ENCODE measurements around the gene WDTC1. TPM values are rescaled to one million over a fixed set of nuclear protein-coding genes. Genes with fewer than 3 reads are reported as not detected.

WDTC1 gene
- total and polyA plus RNA-seq, 4 donors: 4.6 to 25.0 (median 19.6) TPM

DNA sequence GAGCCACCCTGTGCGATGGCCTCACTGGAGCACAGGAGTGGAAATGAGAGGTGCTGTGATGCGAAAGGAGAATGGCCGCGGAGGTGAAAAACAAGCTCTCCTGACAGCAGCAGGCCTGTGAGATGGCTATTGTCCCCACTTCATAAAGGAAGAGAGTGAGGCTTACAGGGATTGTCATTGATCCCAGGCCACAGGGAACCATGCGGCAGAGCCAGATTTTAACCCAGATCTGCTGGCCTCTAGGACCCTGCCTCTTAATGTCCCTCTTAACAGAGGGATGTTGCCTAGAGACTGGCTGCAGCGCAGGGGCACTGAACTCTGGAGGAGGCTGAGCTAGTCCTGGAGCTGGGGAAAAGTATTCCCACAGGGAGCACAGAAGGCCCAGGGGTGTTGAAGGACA lies 104.3 kb downstream of the WDTC1 start:
- WGBS: 96% methylated on average over 6 of the region's 6 CpGs

More for the DNA sequence above, 104.3 kb downstream of the WDTC1 start:
- no peak overlapping the region for H3K9ac ChIP-seq (ENCODE audit: low read depth in 1 of 2, low read length in 2 of 2)
- no peak for DNase-seq (ENCODE audit: low spot score)
- H3K4me1 ChIP-seq (ENCODE audit: control insufficient read depth in 4 of 4, insufficient read depth in 4 of 4, low read length in 3 of 4): no peaks in the 10 kb centered on the region
- no peak overlapping the region for H3K27ac ChIP-seq (ENCODE audit: low read depth in 1 of 2, low read length in 2 of 2)
- no peak overlapping the region for H3K4me3 ChIP-seq (ENCODE audit: low read depth in 1 of 3, low read length in 3 of 3)
- no peaks in the 10 kb centered on the region for H3K9me3 ChIP-seq (ENCODE audit: control insufficient read depth in 4 of 4, low read length in 3 of 4)
- TF ChIP-seq ZBTB33 (IDR thresholded peaks at IDR 0.05) (no peak), HNF4G (IDR thresholded peaks at IDR 0.05) (no peak), JUND (IDR thresholded peaks at IDR 0.05) (no peak), TAF1 (conservative IDR thresholded peaks at IDR 0.05) (no peak), EGR1 (IDR thresholded peaks at IDR 0.05; ENCODE audit: low read depth in 2 of 2) (no peak), ATF3 (IDR thresholded peaks at IDR 0.05) (no peak), RXRA (IDR thresholded peaks at IDR 0.05) (no peak), FOXA2 (IDR thresholded peaks at IDR 0.05) (no peak), SP1 (IDR thresholded peaks at IDR 0.05) (no peak), HNF4A (conservative IDR thresholded peaks at IDR 0.05) (no peak), MAX (IDR thresholded peaks at IDR 0.05) (no peak), RAD21 (IDR thresholded peaks at IDR 0.05) (no peak), NR2F2 (IDR thresholded peaks at IDR 0.05) (no peak), YY1 (IDR thresholded peaks at IDR 0.05) (no peak), GABPA (IDR thresholded peaks at IDR 0.05 in 1 of 2, conservative IDR thresholded peaks at IDR 0.05 in 1 of 2) (no peak), FOXA1 (IDR thresholded peaks at IDR 0.05) (no peak)
- TF ChIP-seq, protein P1, sequence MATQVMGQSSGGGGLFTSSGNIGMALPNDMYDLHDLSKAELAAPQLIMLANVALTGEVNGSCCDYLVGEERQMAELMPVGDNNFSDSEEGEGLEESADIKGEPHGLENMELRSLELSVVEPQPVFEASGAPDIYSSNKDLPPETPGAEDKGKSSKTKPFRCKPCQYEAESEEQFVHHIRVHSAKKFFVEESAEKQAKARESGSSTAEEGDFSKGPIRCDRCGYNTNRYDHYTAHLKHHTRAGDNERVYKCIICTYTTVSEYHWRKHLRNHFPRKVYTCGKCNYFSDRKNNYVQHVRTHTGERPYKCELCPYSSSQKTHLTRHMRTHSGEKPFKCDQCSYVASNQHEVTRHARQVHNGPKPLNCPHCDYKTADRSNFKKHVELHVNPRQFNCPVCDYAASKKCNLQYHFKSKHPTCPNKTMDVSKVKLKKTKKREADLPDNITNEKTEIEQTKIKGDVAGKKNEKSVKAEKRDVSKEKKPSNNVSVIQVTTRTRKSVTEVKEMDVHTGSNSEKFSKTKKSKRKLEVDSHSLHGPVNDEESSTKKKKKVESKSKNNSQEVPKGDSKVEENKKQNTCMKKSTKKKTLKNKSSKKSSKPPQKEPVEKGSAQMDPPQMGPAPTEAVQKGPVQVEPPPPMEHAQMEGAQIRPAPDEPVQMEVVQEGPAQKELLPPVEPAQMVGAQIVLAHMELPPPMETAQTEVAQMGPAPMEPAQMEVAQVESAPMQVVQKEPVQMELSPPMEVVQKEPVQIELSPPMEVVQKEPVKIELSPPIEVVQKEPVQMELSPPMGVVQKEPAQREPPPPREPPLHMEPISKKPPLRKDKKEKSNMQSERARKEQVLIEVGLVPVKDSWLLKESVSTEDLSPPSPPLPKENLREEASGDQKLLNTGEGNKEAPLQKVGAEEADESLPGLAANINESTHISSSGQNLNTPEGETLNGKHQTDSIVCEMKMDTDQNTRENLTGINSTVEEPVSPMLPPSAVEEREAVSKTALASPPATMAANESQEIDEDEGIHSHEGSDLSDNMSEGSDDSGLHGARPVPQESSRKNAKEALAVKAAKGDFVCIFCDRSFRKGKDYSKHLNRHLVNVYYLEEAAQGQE (IDR thresholded peaks at IDR 0.05): no peak
- TF ChIP-seq, protein P2, sequence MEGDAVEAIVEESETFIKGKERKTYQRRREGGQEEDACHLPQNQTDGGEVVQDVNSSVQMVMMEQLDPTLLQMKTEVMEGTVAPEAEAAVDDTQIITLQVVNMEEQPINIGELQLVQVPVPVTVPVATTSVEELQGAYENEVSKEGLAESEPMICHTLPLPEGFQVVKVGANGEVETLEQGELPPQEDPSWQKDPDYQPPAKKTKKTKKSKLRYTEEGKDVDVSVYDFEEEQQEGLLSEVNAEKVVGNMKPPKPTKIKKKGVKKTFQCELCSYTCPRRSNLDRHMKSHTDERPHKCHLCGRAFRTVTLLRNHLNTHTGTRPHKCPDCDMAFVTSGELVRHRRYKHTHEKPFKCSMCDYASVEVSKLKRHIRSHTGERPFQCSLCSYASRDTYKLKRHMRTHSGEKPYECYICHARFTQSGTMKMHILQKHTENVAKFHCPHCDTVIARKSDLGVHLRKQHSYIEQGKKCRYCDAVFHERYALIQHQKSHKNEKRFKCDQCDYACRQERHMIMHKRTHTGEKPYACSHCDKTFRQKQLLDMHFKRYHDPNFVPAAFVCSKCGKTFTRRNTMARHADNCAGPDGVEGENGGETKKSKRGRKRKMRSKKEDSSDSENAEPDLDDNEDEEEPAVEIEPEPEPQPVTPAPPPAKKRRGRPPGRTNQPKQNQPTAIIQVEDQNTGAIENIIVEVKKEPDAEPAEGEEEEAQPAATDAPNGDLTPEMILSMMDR (IDR thresholded peaks at IDR 0.05; ENCODE audit: low read depth, low read length, missing input control): no peak
- H3K36me3 ChIP-seq (ENCODE audit: control insufficient read depth in 4 of 4, insufficient read depth in 3 of 4, low read depth in 1 of 4, low read length in 3 of 4): peaks cover 5 to 26% (median 19%) of the 10 kb centered on the region in 4 donors
- no peaks in the 10 kb centered on the region for H3K27me3 ChIP-seq (ENCODE audit: control insufficient read depth in 4 of 4, insufficient read depth in 4 of 4, low read length in 3 of 4)
